HepG2 (cell line): ENCODE data around the gene C11orf68. TPM values are rescaled to one million over a fixed set of nuclear protein-coding genes. Genes with fewer than 3 reads are reported as not detected.

Experiments
- ARID5B ChIP-seq: IDR thresholded peaks from 2 replicates; pipeline ENCODE4 v1.4.0; 2020; ENCODE audit warnings: mild to moderate bottlenecking, missing genetic modification reagents
- BRCA1 ChIP-seq: sonication (generic); formaldehyde crosslinking; IDR thresholded peaks from 2 replicates; pipeline ENCODE4 v1.4.0; 2020; ENCODE audit warnings: missing genetic modification reagents
- CBX5 ChIP-seq: sonication (generic); formaldehyde crosslinking; IDR thresholded peaks from 2 replicates; pipeline ENCODE4 v1.4.0; 2020; ENCODE audit warnings: missing genetic modification reagents, borderline replicate concordance
- DR1 ChIP-seq: sonication (generic); formaldehyde crosslinking; IDR thresholded peaks from 2 replicates; pipeline ENCODE4 v1.8.0; 2021; ENCODE audit warnings: mild to moderate bottlenecking, missing genetic modification reagents, inconsistent platforms
- ERF ChIP-seq: IDR thresholded peaks from 2 replicates; pipeline ENCODE4 v1.6.1; 2018; ENCODE audit warnings: missing biosample characterization, missing genetic modification reagents
- FOXK2 ChIP-seq: fragments of 450-650 bp; IDR thresholded peaks from 2 replicates; pipeline ENCODE4 v1.6.1; 2016
- IKZF5 ChIP-seq: IDR thresholded peaks from 2 replicates; pipeline ENCODE4 v1.6.1; 2018; ENCODE audit warnings: missing genetic modification reagents, mild to moderate bottlenecking, missing compliant biosample characterization
- IRF2 ChIP-seq: IDR thresholded peaks from 2 replicates; pipeline ENCODE4 v1.6.1; 2018; ENCODE audit warnings: missing genetic modification reagents, missing compliant biosample characterization
- IRF9 ChIP-seq: sonication (generic); formaldehyde crosslinking; IDR thresholded peaks from 2 replicates; pipeline ENCODE4 v1.8.0; 2022; ENCODE audit warnings: missing genetic modification reagents, mild to moderate bottlenecking, borderline replicate concordance
- KDM3A ChIP-seq: IDR thresholded peaks from 2 replicates; pipeline ENCODE4 v1.6.1; 2018; ENCODE audit warnings: low read depth, missing compliant biosample characterization
- MIXL1 ChIP-seq: IDR thresholded peaks from 2 replicates; pipeline ENCODE4 v1.6.1; 2016
- NONO ChIP-seq, 2 experiments: fragments of 450-650 bp in 1 of 2; sonication (generic) in 1 of 2; formaldehyde crosslinking in 1 of 2; IDR thresholded peaks in 1 of 2; conservative IDR thresholded peaks in 1 of 2; 2 replicates each; pipeline versions ENCODE4 v1.6.1 to v1.8.0; 2017 to 2022; ENCODE audit warnings: mild to moderate bottlenecking in 1 of 2, missing genetic modification reagents in 1 of 2, moderate library complexity in 1 of 2
- PBX2 ChIP-seq: IDR thresholded peaks from 2 replicates; pipeline ENCODE4 v1.6.1; 2016; ENCODE audit warnings: control low read depth
- POLR2AphosphoS2 ChIP-seq: IDR thresholded peaks from 2 replicates; pipeline ENCODE4 v1.6.1; 2011; ENCODE audit warnings: low read depth, low read length, improper control_type of control experiment
- SIN3A ChIP-seq: IDR thresholded peaks from 2 replicates; pipeline ENCODE4 v1.6.1; 2011; ENCODE audit warnings: low read depth, mild to moderate bottlenecking, control low read depth, low read length, borderline replicate concordance
- ZNF280B ChIP-seq: sonication (generic); formaldehyde crosslinking; IDR thresholded peaks from 2 replicates; pipeline ENCODE4 v1.5.0; 2020; ENCODE audit warnings: missing genetic modification reagents, mild to moderate bottlenecking, borderline replicate concordance
- ZNF546 ChIP-seq: sonication (generic); formaldehyde crosslinking; conservative IDR thresholded peaks from 2 replicates; pipeline ENCODE4 v1.8.1; 2023; ENCODE audit warnings: mild to moderate bottlenecking, missing genetic modification reagents
- ZNF652 ChIP-seq: IDR thresholded peaks from 2 replicates; pipeline ENCODE4 v1.6.1; 2016; ENCODE audit warnings: low read depth, borderline replicate concordance
- polyA plus RNA-seq, 8 experiments: library from polyadenylated mRNA; depleted of rRNA in 3 of 8; stranded (reverse) in 7 of 8; unstranded in 1 of 8; fragments of >200 nt; fragmentation: Illumina TruSeq in 4 of 8; extraction: Trizol in 4 of 8; gene quantifications; 2 replicates each; pipeline versions ENCODE4 v1.2.1 to v1.2.3, GENCODE V29; 2011 to 2016; ENCODE audit warnings: low read depth in 4 of 8, missing spikeins in 1 of 8, mixed read lengths in 1 of 8; ENCODE audit not compliant: insufficient read depth in 1 of 8
- total RNA-seq, 5 experiments: library from RNA; depleted of rRNA; stranded (reverse); fragments of >200 nt; fragmentation: Illumina TruSeq; extraction: Trizol; gene quantifications; 2 replicates each; pipeline ENCODE4 v1.2.3, GENCODE V29; 2016; ENCODE audit warnings: low read depth in 1 of 5
- TF ChIP-seq, protein P1 (sequence below): sonication (generic); IDR thresholded peaks from 2 replicates; pipeline ENCODE4 v1.6.1; 2016; ENCODE audit warnings: low read depth, borderline replicate concordance

Gene C11orf68
- total and polyA plus RNA-seq, 2 of the 13 experiments (the other 11 are each of a cell fraction or from before 2014, with no cell fraction given): 8.4 to 28.3 TPM

- no peak for TF ChIP-seq CBX5 (CRISPR knock-in tag)
- peak; percentile 23; the same call in 1 of the 2 replicates for TF ChIP-seq FOXK2
- TF ChIP-seq NONO (IDR thresholded peaks at IDR 0.05): no peak
- 0 out of 2 replicates have a peak, but pooled peaks have one; percentile 30 for TF ChIP-seq NONO (CRISPR knock-in tag; conservative IDR thresholded peaks at IDR 0.05)
- TF ChIP-seq MIXL1 (CRISPR knock-in tag): no peak
- TF ChIP-seq ARID5B (CRISPR knock-in tag): peak; percentile 54; the same call in 1 of the 2 replicates
- TF ChIP-seq BRCA1 (CRISPR knock-in tag): no peak
- TF ChIP-seq ERF (CRISPR knock-in tag): peak; percentile 58
- TF ChIP-seq IRF2: peak; percentile 28; the same call in 1 of the 2 replicates
- TF ChIP-seq SIN3A: peak; percentile 88; the same call in 1 of the 2 replicates
- TF ChIP-seq ZNF652 (CRISPR knock-in tag): no peak
- TF ChIP-seq DR1 (CRISPR knock-in tag): no peak
- TF ChIP-seq KDM3A (CRISPR knock-in tag): no peak
- TF ChIP-seq PBX2 (CRISPR knock-in tag): no peak
- peak; percentile 21; the same call in 1 of the 2 replicates for TF ChIP-seq ZNF280B (CRISPR knock-in tag)
- TF ChIP-seq, protein P1, sequence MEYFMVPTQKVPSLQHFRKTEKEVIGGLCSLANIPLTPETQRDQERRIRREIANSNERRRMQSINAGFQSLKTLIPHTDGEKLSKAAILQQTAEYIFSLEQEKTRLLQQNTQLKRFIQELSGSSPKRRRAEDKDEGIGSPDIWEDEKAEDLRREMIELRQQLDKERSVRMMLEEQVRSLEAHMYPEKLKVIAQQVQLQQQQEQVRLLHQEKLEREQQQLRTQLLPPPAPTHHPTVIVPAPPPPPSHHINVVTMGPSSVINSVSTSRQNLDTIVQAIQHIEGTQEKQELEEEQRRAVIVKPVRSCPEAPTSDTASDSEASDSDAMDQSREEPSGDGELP: peak; percentile 83; the same call in 1 of the 2 replicates
- TF ChIP-seq IRF9 (CRISPR knock-in tag): 0 out of 2 replicates have a peak, but pooled peaks have one; percentile 42
- peak; percentile 51; the same call in 1 of the 2 replicates for TF ChIP-seq POLR2AphosphoS2
- peak; percentile 62; the same call in 1 of the 2 replicates for TF ChIP-seq IKZF5 (CRISPR knock-in tag)
- no peak; the same call in 1 of the 2 replicates for TF ChIP-seq ZNF546 (CRISPR knock-in tag)
Observed at GRCh38 chr11:65900125-65900898, 18.6 kb downstream of the C11orf68 start, which contains the start of gene FOSL1 (continued).
